ENCODE measurements around the gene FOXN4.

Gene FOXN4

GRCh38 chr12:109239179-109239578, 69.9 kb downstream of the FOXN4 start:
- TF ChIP-seq, protein P1, sequence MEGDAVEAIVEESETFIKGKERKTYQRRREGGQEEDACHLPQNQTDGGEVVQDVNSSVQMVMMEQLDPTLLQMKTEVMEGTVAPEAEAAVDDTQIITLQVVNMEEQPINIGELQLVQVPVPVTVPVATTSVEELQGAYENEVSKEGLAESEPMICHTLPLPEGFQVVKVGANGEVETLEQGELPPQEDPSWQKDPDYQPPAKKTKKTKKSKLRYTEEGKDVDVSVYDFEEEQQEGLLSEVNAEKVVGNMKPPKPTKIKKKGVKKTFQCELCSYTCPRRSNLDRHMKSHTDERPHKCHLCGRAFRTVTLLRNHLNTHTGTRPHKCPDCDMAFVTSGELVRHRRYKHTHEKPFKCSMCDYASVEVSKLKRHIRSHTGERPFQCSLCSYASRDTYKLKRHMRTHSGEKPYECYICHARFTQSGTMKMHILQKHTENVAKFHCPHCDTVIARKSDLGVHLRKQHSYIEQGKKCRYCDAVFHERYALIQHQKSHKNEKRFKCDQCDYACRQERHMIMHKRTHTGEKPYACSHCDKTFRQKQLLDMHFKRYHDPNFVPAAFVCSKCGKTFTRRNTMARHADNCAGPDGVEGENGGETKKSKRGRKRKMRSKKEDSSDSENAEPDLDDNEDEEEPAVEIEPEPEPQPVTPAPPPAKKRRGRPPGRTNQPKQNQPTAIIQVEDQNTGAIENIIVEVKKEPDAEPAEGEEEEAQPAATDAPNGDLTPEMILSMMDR (IDR thresholded peaks at IDR 0.05; ENCODE audit: low read depth, low read length), result no peak
- no peak for DNase-seq (ENCODE audit: extremely low read depth, low read depth)

- TF ChIP-seq, protein P1 (IDR thresholded peaks at IDR 0.05; ENCODE audit: low read depth, low read length), result no peak
- DNase-seq (ENCODE audit: extremely low read depth, low read depth), result no peak
These were observed 72.8 kb downstream of the FOXN4 start for GRCh38 chr12:109236257-109236656.

- no peak for DNase-seq (ENCODE audit: extremely low read depth, low read depth)
- TF ChIP-seq, protein P1 (IDR thresholded peaks at IDR 0.05; ENCODE audit: low read depth, low read length), result no peak
These were observed 75.1 kb downstream of the FOXN4 start for GRCh38 chr12:109234012-109234411.

GRCh38 chr12:109232731-109233130, 76.4 kb downstream of the FOXN4 start:
- no peak for DNase-seq (ENCODE audit: extremely low read depth, low read depth)
- TF ChIP-seq, protein P1 (IDR thresholded peaks at IDR 0.05; ENCODE audit: low read depth, low read length), result no peak

GRCh38 chr12:109230193-109230592, 78.9 kb downstream of the FOXN4 start:
- TF ChIP-seq, protein P1 (IDR thresholded peaks at IDR 0.05; ENCODE audit: low read depth, low read length), result no peak
- DNase-seq (ENCODE audit: extremely low read depth, low read depth), result no peak

DNA sequence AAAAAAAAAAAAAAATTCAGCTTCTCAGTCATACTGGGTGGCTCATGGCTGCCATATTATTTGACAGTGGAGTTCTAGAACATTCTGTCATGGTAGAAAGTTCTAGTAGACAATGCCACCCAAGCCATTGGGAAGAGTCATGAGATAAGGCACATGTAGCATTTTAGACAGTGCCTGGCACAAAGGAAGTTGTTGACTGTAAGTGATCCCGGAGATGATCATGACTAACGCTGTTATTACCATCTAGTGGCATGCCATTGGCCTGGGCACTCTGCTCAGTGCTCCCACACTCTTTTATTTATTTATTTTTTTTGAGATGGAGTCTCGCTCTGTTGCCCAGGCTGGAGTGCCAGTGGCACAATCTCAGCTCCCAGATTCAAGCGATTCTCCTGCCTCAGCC, 80.4 kb downstream of the FOXN4 start:
- TF ChIP-seq, protein P1 (IDR thresholded peaks at IDR 0.05; ENCODE audit: low read depth, low read length), result no peak

More for the DNA sequence above, 80.4 kb downstream of the FOXN4 start:
- DNase-seq (ENCODE audit: extremely low read depth, low read depth), result no peak

Measured in AG09319 (cell line).